PC-3 (cell line): ENCODE data around the gene DBNDD2.

Source experiments
- CTCF ChIP-seq: fragments of 300-600 bp; sonication (generic); conservative IDR thresholded peaks from 2 replicates; pipeline ENCODE4 v1.5.1; 2017; ENCODE audit warnings: antibody characterized with exemption, low read depth, mild to moderate bottlenecking, low read length
- EZH2 ChIP-seq: fragments of 300-600 bp; sonication (generic); IDR thresholded peaks from one replicate; pipeline ENCODE4 v1.6.1; 2017; ENCODE audit warnings: antibody characterized with exemption, mild to moderate bottlenecking, low read length; ENCODE audit not compliant: unreplicated experiment
- EZH2phosphoT487 ChIP-seq: fragments of 300-600 bp; sonication (generic); IDR thresholded peaks from 2 replicates; pipeline ENCODE4 v1.6.1; 2018; ENCODE audit warnings: mild to moderate bottlenecking, antibody characterized with exemption, low read length, borderline replicate concordance

DNA sequence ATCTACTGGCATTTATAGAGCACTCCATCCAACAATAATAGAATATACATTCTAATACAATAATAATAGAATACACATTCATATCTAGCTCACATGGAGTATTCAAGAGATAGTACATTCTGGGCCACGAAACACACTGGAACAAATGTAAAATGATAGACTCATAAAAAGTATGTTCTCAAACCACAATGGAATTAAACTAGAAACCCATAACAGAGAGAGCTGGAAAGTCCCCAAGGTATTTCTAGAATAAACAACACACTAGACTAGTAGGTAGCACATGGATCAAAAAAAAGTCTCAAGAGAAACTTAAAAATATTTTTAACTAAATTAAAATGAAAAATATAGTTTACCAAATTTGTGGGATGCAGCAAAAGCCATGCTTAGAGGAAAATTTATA lies 20.8 kb upstream of the DBNDD2 start:
- TF ChIP-seq CTCF = no peak
- no peak for TF ChIP-seq EZH2
- TF ChIP-seq EZH2phosphoT487 = no peak
